Muscle layer of colon (tissue), 2 donors: ENCODE measurements around the gene RANBP17.

ENCODE experiments used
- H3K27ac ChIP-seq: one replicate; pipeline ENCODE4 v1.7.0; 2013; ENCODE audit warnings: low read depth, mild to moderate bottlenecking, low read length, moderate library complexity
- H3K27me3 ChIP-seq, 2 donors: one replicate each; pipeline ENCODE4 v1.7.0; 2013; ENCODE audit warnings: low read length in 2 of 2, mild to moderate bottlenecking in 2 of 2; ENCODE audit not compliant: insufficient read depth in 2 of 2, control insufficient read depth in 1 of 2
- H3K36me3 ChIP-seq: one replicate; pipeline ENCODE4 v1.7.0; 2013; ENCODE audit warnings: mild to moderate bottlenecking, low read length; ENCODE audit not compliant: insufficient read depth
- H3K4me1 ChIP-seq: one replicate; pipeline ENCODE4 v1.7.0; 2013; ENCODE audit warnings: mild to moderate bottlenecking, low read length; ENCODE audit not compliant: insufficient read depth
- H3K4me3 ChIP-seq, 2 donors: one replicate each; pipeline ENCODE4 v1.7.0; 2013; ENCODE audit warnings: low read length in 2 of 2, low read depth in 1 of 2, mild to moderate bottlenecking in 1 of 2, moderate library complexity in 1 of 2
- H3K9ac ChIP-seq: one replicate; pipeline ENCODE4 v1.7.0; 2013; ENCODE audit warnings: low read length
- H3K9me3 ChIP-seq: one replicate; pipeline ENCODE4 v1.7.0; 2013; ENCODE audit warnings: mild to moderate bottlenecking, low read length
- donor health status: abdominal sarcoma.
- donor health status: Adenocarcinoma of cecum.

RANBP17 gene

GRCh38 chr5:171252674-171253073, 390.9 kb downstream of the RANBP17 start:
- Histone ChIP-seq H3K4me1 (no peaks in the 10 kb centered on the region), H3K9ac (no peak overlapping the region), H3K4me3 (no peak overlapping the region), H3K27ac (no peak overlapping the region), H3K36me3 (no peaks in the 10 kb centered on the region), H3K9me3 (no peaks in the 10 kb centered on the region), H3K27me3 (no peaks in the 10 kb centered on the region)

GRCh38 chr5:171258737-171259415, 397.1 kb downstream of the RANBP17 start:
- H3K9ac ChIP-seq, result no peak overlapping the region
- no peaks in the 10 kb centered on the region for H3K36me3 ChIP-seq
- H3K9me3 ChIP-seq, result no peaks in the 10 kb centered on the region
- no peaks in the 10 kb centered on the region for H3K4me1 ChIP-seq
- no peak overlapping the region for H3K27ac ChIP-seq
- no peak overlapping the region for H3K4me3 ChIP-seq
- H3K27me3 ChIP-seq, result no peaks in the 10 kb centered on the region

GRCh38 chr5:171261361-171261760, 399.5 kb downstream of the RANBP17 start:
- H3K9me3 ChIP-seq, result no peaks in the 10 kb centered on the region
- no peaks in the 10 kb centered on the region for H3K4me1 ChIP-seq
- no peaks in the 10 kb centered on the region for H3K27me3 ChIP-seq
- no peak overlapping the region for H3K9ac ChIP-seq
- H3K27ac ChIP-seq, result no peak overlapping the region
- no peaks in the 10 kb centered on the region for H3K36me3 ChIP-seq
- H3K4me3 ChIP-seq, result no peak overlapping the region

GRCh38 chr5:171261904-171262303, 400.1 kb downstream of the RANBP17 start:
- no peaks in the 10 kb centered on the region for H3K36me3 ChIP-seq
- no peak overlapping the region for H3K9ac ChIP-seq
- H3K27ac ChIP-seq, result no peak overlapping the region
- no peaks in the 10 kb centered on the region for H3K4me1 ChIP-seq
- no peak overlapping the region for H3K4me3 ChIP-seq
- H3K27me3 ChIP-seq, result no peaks in the 10 kb centered on the region
- no peaks in the 10 kb centered on the region for H3K9me3 ChIP-seq

- H3K4me1 ChIP-seq, result no peaks in the 10 kb centered on the region
- no peaks in the 10 kb centered on the region for H3K27me3 ChIP-seq
- H3K9me3 ChIP-seq, result no peaks in the 10 kb centered on the region
- no peak overlapping the region for H3K9ac ChIP-seq
- H3K36me3 ChIP-seq, result no peaks in the 10 kb centered on the region
- no peak overlapping the region for H3K4me3 ChIP-seq
- no peak overlapping the region for H3K27ac ChIP-seq
Observed at GRCh38 chr5:171263181-171263580, 401.4 kb downstream of the RANBP17 start.

GRCh38 chr5:171264843-171265242, 403.0 kb downstream of the RANBP17 start:
- Histone ChIP-seq H3K27ac (no peak overlapping the region), H3K9me3 (no peaks in the 10 kb centered on the region), H3K4me1 (no peaks in the 10 kb centered on the region), H3K27me3 (no peaks in the 10 kb centered on the region), H3K9ac (no peak overlapping the region), H3K36me3 (no peaks in the 10 kb centered on the region), H3K4me3 (no peak overlapping the region)

GRCh38 chr5:171268700-171269620, 407.1 kb downstream of the RANBP17 start:
- Histone ChIP-seq H3K36me3 (no peaks in the 10 kb centered on the region), H3K9me3 (no peaks in the 10 kb centered on the region), H3K9ac (no peak overlapping the region), H3K4me3 (no peak overlapping the region), H3K27me3 (no peaks in the 10 kb centered on the region), H3K27ac (no peak overlapping the region), H3K4me1 (no peaks in the 10 kb centered on the region)

GRCh38 chr5:171269717-171270116, 407.9 kb downstream of the RANBP17 start:
- Histone ChIP-seq H3K9ac (no peak overlapping the region), H3K4me3 (no peak overlapping the region), H3K27ac (no peak overlapping the region), H3K27me3 (no peaks in the 10 kb centered on the region), H3K4me1 (no peaks in the 10 kb centered on the region), H3K36me3 (no peaks in the 10 kb centered on the region), H3K9me3 (no peaks in the 10 kb centered on the region)

- H3K9me3 ChIP-seq, result no peaks in the 10 kb centered on the region
- no peak overlapping the region for H3K4me3 ChIP-seq
- H3K27me3 ChIP-seq, result no peaks in the 10 kb centered on the region
- H3K27ac ChIP-seq, result no peak overlapping the region
- no peaks in the 10 kb centered on the region for H3K36me3 ChIP-seq
- no peaks in the 10 kb centered on the region for H3K4me1 ChIP-seq
- no peak overlapping the region for H3K9ac ChIP-seq
Observed at GRCh38 chr5:171270136-171270535, 408.3 kb downstream of the RANBP17 start.

- no peaks in the 10 kb centered on the region for H3K36me3 ChIP-seq
- no peak overlapping the region for H3K27ac ChIP-seq
- no peak overlapping the region for H3K4me3 ChIP-seq
- H3K27me3 ChIP-seq, result no peaks in the 10 kb centered on the region
- no peaks in the 10 kb centered on the region for H3K9me3 ChIP-seq
- no peaks in the 10 kb centered on the region for H3K4me1 ChIP-seq
- H3K9ac ChIP-seq, result no peak overlapping the region
Observed at GRCh38 chr5:171271798-171272197, 410.0 kb downstream of the RANBP17 start.

- Histone ChIP-seq H3K9ac (no peak overlapping the region), H3K27me3 (no peaks in the 10 kb centered on the region), H3K27ac (no peak overlapping the region), H3K4me1 (no peaks in the 10 kb centered on the region), H3K4me3 (no peak overlapping the region), H3K36me3 (no peaks in the 10 kb centered on the region), H3K9me3 (no peaks in the 10 kb centered on the region)
Observed at GRCh38 chr5:171272996-171273970, 411.5 kb downstream of the RANBP17 start.
